Stimulated activated CD8-positive, alpha-beta memory T cell treated with anti-CD3 and anti-CD28 coated beads, Interleukin-7, amount 100 ng/mL, for 24 hours (primary cell): ENCODE measurements around the gene CTRB1.
"Not testable (repeated sequence)": the region's sequence is repeated elsewhere in the genome, so short reads cannot be mapped to it uniquely, and the experiment has no call there.

Source experiments
- DNase-seq: peaks from one replicate; pipeline ENCODE4 v3.0.0-alpha.2; 2020; ENCODE audit warnings: low read depth

The CTRB1 gene

DNA sequence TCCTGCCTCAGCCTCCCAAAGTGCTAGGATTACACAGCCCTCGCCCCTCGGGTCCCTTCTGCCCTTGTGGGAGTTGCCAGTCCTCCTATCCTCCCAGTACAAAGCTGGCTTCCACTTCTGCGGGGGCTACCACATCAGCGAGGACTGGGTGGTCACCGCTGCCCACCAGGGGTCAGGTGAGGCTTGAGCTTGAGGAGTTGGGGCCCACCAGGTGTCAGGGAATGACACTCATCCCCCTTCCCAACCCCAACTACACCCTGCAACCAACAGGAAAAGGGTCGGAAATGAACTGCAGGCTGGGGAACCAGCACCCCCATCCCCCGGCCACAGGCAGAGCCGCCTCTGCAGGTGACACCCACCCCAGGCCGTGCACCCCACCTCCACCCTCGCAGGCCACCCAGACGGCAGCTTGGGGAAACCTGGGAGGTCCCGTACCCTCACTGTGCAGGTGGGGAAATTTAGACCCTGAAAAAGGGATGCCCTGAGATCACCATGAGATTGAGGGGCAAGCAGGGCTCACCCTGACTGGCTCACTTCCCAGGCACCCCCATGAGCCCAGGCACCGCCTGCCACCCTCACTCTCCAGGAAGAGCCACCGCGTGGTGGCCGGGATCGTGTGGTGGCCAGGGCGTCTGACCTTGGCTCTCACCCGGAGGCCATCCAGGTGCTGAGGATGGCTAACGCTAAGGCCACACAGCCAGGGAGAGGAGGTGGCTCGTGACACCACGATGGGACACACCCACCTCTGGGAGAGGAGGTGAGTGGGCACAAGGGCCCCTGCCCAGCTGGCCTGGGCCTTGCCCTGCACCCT is 8.0 kb downstream of the CTRB1 start:
- no peak for DNase-seq

DNA sequence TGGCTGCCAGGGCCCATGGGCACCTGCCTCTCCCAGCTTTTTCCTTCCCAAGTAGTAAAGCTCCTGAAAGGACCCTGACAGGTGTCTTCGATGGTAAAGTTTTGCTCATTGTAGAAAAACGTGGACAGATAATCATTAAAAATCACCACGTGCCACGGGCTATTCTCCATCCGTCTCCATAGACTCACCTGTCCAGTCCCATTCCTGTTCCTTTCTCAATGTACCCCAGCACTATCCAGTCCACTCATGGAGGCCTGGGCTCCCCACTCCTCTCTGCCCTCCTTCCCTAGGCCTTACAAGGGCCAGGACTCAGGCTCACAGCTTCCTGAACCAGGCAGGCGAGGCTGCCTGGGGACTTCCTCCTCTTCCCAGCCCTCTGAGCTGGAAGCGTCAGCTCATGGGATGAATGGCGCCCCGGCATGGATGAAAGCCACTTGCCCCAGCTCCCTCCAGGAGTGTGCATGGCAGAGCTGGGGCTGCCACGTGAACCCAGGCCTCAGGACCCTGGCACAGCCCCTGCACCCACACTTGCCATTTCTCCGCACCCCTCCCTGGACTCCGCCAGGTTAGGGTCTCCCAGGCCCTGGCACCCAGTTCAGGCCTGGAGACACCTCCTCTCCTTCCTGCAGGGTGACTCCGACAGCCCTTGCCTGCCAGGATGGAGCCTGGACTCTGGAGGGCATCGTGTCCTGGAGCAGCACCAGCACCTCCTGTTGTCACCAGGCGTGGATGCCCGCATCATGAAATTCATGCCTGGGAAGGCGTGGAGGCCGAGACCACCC is 8.8 kb downstream of the CTRB1 start:
- no peak for DNase-seq

DNA sequence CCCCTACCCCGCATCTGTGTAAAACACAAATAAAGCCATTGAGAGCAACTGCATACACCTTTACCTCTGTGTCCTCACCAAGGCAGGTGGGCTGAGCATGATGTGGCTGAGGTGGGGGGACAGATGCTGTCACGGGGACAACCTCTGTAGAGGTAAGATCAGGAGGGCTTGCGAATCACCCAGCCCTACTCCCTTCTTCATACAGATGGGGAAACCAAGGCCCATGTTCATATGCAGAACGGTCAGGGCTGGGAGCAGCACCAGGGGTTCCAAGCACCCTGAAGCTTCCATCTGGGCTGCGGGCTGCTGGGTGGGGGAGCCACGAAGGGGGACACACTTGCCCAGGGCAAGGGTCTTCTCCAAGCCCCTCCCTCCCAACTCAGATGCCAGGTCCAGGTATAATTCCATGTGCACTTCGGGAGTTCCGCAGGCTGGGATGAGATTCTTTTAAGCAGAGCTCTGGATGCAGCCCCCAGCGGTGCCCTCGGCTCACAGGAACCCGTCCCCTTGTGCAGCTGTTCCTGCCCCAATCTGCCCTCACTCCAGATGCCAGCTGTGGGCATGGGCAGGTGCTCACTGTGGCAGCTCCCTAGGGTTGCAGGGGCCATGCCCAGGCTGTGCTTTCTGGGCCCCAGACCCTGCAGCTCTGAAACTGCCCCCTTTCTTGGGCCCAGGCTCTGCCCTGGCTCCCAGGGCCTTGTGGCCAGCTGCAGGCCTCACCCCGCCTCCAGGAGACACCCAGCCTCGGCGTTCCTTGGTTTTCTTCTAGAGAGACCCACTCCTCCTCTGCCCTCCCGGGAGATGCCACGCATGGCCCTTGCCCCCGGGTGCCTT is 9.6 kb downstream of the CTRB1 start:
- no peak for DNase-seq

DNA sequence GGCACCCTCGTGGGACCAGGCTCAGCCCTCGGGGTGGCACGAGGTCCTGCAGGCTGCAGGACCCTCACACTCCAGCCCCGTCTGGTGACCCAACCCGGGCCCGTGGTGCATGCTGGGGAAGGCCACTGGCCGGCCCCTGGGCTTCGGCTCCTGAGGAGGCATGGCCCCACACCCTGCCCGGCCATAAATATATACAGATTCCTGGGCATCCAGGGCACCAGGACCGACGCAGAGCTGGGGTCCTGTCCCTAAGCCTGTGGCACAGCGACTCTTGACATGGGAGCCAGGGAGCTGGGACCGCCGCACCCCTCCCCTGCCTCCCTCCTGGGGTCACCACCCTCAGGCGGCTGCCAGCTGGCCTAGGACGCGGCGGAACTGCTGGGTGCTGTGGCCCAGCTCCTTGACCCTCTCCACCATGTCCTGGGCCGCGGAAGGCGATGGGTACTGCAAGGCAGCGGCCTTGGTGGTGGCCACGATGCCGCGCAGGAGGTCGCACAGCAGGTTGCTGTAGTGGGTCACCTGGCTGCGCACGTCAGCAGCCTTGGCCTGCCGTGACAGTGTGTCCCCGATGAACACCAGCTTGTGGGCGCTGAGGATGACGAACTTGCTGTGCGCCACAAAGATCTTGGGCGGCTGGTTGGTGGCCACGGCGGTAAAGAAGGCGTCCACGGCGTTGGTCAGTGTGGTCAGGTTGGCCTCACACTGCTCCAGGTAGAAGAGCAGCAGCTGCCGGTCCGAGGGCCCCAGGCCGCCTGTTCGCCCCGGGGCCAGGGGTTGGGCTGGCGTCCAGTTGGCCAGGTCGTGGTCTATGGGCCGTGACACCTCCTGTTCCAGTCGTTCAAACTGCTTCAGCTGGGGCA is 10.6 kb downstream of the CTRB1 start:
- DNase-seq: no peak

DNA sequence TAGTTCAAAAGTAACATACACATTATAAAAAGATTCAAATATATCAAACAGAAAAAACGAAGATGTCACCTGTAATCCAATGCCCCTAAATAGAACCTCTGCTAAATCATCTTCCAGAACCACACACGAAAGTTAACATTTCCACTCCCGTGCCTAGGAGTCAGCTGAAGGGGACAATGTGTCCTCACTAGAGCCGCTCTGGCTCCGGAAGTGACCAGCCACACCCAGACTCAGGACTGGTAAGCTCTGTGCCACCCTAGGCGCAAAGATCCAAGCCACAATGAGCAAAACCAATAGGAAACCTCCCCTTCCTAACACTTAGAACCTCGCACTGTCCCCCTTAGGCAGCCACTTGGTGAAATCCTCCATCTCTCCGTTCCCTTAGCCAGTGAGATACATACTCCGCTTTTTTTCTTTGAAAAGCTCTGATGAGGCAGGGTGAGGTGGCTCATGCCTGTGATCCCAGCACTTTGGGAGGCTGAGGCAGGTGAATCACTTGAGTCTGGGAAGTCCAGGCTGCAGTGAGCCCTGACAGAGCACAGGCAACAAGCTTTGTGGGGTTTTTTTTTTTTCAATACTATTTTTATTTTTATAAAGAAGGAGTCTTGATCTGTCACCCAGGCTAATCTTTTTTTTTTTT is 11.8 kb downstream of the CTRB1 start:
- no peak for DNase-seq

DNA sequence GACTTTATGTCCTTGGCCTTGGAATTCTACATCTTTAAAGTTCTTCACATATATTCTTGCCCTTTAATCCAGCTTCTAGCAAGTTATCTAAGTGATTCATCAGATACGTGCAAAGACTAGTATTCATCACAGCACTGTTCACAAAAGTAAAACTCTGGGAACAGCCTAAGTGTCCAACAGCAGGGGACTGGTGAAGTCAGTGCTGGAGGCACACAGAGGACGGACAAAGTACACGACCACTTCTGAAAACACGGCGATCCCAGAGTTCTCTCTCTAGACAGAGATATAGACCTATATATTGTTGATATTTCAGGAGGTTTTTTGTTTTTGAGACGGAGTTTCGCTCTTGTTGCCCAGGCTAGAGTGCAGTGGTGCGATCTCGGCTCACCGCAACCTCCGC is 12.8 kb downstream of the CTRB1 start:
- no peak for DNase-seq

DNA sequence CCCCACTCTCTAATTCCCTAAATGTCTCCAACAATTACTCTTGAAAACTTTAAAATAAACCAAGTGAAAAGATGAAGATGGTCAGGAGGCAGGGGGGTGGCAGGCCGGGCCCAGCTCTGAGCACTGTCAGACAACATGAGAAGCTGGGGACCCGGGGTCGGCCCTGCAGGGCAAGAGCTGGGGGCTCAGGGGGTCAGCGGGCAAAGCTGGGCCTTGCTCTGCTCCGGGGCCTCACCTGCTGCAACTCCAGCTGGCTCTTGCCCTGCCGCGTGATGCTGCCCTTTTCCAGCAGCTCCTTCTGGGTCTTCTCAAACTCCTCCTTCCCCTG is 14.8 kb downstream of the CTRB1 start:
- DNase-seq: no peak

DNA sequence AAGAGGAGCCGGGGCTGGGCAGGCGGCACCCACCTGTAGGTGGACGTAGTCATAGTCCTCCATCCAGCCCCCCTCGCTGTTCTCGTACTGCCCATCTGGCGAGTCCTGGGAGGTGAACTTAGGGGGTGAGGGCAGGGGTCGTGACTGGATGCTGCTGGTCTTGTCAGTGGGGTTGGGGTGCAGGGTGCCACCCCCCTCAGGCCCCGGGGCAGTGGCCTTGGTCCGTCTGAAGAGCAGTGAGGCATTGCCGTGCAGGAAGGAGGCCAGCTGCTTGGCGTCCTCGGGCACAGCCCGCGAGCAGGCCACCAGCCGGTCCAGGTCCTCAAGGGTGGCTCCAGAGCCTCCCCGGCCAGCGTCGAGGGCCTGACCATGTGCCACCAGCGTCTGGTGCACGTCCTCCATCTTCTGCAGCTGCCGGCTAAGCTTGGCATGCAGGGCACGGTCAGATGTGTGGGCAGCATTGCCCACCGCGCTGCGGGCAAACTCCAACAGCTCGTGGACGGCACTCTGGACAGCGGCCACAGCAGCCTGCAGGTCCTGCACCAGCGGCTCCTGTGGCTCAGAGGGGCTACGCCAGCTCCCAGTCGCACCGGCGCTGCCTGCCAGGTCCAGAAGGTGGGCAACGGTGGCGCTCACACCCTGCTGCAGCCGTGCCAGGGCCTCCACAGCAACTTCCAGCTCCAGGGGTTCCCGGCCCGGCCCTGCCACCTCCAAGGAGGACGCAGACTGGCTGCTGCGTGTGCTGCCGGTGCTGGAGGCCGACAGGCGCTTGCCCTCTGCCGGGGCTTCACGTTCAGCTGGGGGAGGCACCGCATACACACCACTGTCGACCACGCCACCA is 16.3 kb downstream of the CTRB1 start:
- no peak for DNase-seq

DNA sequence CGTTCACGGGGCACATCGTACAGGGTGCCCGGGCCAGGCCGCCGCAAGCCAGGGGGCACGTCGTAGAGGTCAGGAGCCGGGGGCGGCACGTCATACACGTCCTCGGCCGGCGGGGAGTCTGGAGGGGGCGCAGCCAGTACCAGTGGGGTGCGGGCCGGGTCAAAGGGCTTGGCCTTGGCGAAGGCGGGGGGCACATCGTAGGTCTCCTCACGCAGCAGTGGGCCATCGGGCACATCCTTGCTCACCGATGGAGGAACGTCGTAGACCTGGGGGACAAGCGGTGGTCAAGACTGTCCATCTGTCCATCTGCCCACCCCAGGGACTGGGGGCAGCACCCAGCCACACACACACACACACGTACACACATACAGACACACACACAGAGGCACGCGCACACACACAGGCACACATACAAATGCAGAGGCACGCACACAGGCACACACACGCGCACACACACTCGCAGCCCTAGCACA is 17.0 kb downstream of the CTRB1 start:
- DNase-seq: no peak

DNA sequence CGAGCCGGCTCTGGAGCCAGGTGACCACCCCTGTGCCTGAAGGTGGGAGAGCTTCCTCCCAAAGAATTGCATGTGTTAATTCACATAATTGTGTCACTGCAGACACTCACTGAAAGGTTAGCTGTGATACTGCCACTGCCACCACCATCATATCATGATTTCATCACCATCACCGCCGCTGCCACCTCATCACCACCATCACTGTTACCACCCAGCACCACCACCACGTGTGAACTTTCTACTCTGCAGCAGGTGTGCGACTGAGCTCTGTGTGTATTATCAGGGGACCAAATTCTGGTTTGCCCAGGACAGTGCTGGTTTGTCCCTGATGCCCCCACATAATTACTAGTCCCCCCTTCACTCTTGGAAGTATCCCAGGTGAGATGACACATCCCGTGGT is 17.4 kb downstream of the CTRB1 start:
- no peak for DNase-seq

DNA sequence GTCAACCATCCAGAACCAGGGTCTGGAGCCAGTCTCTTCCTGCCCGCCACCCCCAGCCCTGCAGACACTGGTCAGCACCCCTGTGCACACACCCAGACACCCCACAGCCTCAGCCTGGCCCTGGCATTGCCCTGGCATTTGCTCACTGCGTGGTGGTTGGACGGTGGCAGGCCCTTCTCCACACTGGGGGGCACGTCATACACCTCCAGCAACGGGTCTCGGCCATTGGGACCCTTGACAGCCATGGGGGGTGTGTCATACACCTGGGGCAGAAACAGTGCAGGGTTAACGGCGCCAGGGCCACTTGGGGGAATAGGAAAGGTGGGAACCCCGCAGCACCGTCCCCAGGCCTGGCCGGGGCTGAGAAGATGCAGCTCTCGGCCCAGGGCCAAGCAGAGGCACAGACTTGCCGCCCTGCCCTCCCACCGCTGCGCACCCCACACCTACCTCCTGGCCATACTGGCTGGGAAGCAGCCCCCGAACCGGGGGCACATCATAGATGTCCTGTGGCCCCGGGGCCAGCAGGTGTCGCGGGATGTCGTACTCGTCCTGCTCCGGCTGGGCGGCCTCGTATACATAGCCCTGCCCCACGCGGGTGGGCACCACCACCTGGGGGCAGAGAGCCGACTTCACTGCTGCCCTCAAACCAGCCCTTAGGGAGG is 18.1 kb downstream of the CTRB1 start:
- DNase-seq: no peak

DNA sequence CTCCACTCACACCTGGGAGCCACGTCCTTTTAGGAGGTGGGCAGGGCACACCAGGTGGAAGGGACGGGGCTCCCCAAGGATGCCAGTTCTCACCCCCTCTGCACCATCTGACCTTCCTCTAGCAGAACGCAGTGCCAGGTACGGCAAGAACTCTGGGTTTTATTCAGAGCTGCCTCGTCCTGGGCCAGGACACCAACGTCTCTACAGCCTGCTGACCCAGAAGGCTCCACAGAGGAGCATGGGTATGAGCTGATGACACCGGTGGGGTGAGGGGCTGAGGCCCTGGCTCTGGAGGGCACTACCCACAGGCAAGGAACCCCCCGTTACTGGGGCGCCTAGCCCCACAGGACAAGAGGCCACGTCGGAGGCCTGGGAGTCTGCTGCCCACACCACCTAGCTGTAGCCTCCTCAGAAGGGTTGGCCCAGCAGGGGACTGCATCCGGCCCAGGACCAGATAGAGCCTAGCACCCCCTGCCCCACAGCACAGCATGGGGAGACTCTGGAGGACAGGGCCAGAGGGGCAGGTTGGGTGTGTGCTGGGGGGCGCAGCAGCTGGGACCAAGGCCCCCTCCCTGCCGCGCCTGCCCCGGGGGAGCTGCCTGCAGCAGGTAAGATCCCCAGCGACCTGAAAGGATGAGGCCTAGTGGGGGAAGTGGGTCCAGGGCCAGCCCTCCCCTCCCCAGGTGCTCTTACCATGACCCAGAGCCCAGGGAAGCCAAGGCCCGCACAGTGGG is 18.8 kb downstream of the CTRB1 start:
- no peak for DNase-seq

DNA sequence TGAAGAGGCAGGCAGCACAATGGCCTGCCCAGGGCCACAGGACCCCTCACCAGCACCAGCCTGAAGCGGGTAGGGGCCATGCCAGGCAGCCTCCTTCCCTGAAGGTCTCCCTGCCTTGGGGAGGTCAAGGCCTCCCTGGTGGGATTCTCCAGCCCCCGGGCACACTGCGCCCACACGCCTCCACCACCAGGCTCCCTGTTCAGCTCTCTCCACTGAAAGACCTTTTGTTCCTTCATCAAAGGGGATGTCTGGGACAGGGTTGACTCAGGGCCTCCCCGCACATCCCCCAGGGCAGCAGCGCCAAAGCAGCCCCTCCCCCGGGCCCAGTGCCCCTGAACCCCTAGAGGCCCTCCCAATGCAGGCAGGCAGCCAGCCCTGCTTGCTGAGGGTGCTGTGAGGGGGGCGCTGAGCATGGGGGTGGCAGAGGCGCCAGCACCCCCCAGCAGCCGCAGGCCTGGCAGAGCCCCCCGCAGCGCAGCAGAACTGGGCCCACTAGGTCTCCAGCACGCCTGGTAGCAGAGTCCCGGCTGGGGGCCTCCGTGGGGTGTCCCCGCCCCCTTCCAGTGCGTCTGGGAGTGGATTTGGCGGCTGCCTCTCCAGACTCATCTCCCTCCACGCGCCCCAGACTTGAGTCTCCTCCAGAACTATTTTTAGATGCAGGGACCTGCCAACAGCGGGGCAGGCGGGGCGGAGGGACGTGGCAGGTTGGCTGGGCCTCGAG is 19.5 kb downstream of the CTRB1 start:
- DNase-seq: no peak

DNA sequence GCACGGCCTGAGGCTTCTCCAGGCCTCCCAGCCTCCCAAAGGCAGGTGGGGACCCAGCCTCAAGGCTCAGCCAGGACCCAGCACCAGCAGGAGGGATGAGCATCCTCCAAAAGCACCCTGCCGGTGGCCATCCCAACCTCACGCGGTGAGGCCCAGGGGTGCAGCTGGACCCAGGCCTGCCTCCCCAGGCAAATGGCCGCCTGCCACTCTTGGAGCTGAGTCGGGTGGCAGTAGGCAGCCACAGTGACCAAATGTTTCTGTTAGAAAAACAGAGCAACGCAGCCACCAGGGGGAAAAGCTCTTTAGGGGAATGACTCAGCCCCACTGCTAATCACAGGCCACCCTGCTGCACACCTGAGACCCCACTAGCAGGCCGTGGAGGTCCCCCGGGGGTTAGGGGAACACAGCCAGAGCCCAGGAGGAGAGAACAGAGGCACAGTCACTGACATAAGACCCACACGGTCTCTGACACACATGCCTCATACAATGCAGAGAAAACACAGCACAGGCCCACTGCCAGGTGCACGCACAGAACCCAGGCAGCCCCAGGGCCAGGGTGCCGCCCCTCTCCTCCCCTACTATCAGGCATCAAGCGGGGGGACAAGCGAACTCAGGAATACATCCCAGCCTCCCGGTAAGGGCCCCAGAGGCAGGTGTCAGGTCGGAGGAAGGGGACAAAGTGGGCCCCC is 20.2 kb downstream of the CTRB1 start:
- DNase-seq: no peak

DNA sequence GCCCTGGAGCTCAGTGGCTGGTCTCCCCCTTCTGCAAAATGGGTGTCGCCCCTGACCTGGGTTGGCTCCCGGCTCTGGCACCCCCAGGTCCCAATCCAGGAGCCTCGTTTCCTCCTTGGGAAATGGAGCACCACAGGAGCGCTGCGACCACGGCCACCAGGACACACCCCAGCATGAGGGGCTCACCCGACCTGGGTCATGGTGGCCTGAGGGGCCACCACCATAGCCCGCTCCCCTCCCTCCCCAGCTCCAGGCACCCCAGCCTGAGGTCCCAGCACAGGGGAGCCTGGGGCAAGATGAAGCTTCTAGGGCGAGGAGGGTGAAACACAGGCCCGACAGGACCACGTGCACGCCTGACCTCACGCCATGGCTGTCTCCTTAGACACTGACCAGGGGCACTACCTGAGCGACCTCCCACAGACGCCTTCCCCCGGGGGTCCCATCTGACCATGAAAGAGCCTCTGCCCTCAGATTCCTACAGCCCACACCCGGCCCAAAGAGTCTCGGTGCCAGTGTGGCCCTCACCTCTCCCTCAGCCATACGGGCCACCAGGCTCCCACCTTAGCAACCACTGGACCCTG is 20.8 kb downstream of the CTRB1 start:
- DNase-seq: no peak

DNA sequence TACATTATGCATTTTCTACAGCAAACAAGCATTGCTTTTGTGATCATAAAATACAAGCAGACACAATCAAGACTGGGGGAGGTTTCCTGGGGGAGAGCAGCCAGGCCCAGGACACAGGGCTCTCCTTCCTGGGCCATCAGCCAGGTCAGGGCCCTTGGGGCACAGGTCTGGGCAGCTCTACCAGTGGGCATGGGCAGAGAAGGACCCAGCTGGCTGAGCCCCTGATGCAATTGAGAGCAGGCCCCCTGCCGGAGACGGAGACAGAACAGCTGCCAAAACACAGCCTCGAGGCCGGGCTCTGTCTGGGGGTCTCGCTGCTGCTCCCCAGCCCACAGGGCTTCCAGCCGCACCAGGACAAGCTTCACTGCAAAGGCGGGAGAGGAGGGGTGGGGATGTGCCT is 21.8 kb downstream of the CTRB1 start:
- DNase-seq: not testable (repeated sequence)

DNA sequence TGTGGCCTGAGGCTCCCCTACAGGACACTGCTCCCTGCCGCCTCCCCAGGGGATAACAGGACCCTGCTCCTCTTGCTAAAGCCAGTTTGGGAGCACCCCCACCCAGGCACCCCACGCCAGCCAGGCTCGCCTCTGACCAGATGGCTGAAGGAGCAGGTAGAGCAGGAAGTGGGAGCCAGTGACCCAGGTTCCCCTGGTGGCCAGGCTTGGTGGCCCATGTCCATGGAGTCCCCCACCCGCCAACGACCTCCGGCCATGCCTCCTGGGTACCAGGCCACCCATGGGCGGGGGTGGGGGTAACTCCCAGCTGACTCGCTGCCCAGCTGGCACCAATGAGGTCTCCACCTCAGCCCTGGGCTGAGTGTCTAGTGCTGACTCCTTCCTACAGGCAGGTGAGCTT is 22.6 kb downstream of the CTRB1 start:
- DNase-seq: no peak
